NB4 (cell line): ENCODE data around the gene CWC22.

Experiments
- DNase-seq: peaks from one replicate; pipeline ENCODE4 v3.0.0; 2010; ENCODE audit warnings: low read depth
- H3K4me3 ChIP-seq: one replicate; pipeline ENCODE4 v1.5.1; 2011; ENCODE audit warnings: mild to moderate bottlenecking, low read depth, low read length, moderate library complexity
- CTCF ChIP-seq: IDR thresholded peaks from one replicate; pipeline ENCODE4 v1.5.1; 2012; ENCODE audit warnings: low read depth, low read length
- MAX ChIP-seq: IDR thresholded peaks from 2 replicates; pipeline ENCODE4 v1.6.1; 2011; ENCODE audit warnings: low read depth, low read length
- MYC ChIP-seq: IDR thresholded peaks from 2 replicates; pipeline ENCODE4 v1.6.1; 2011; ENCODE audit warnings: low read depth, low read length
- POLR2A ChIP-seq: IDR thresholded peaks from 2 replicates; pipeline ENCODE4 v1.6.1; 2011; ENCODE audit warnings: mild to moderate bottlenecking; ENCODE audit not compliant: insufficient read length; ENCODE audit errors: extremely low read depth

The CWC22 gene

GRCh38 chr2:180021850-180022249 is 14.8 kb upstream of the CWC22 start:
- H3K4me3 ChIP-seq = no peak overlapping the region
- DNase-seq = peak; percentile 15
- TF ChIP-seq CTCF (no peak), POLR2A (no peak), MYC (no peak), MAX (no peak)

- TF ChIP-seq POLR2A (no peak), MAX (no peak), CTCF (no peak), MYC (no peak)
- no peak overlapping the region for H3K4me3 ChIP-seq
- DNase-seq = no peak
These were observed 10.7 kb upstream of the CWC22 start for GRCh38 chr2:180017784-180018183.

GRCh38 chr2:180016937-180017336 is 9.8 kb upstream of the CWC22 start:
- TF ChIP-seq MYC = no peak
- no peak for TF ChIP-seq POLR2A
- TF ChIP-seq MAX = no peak
- no peak for TF ChIP-seq CTCF
- H3K4me3 ChIP-seq = no peak overlapping the region
- no peak for DNase-seq

GRCh38 chr2:180015951-180016709 is 9.0 kb upstream of the CWC22 start:
- TF ChIP-seq CTCF = no peak
- no peak for TF ChIP-seq MAX
- TF ChIP-seq MYC = no peak
- no peak for TF ChIP-seq POLR2A
- no peak overlapping the region for H3K4me3 ChIP-seq
- no peak for DNase-seq

- no peak for DNase-seq
- no peak for TF ChIP-seq CTCF
- TF ChIP-seq MAX = no peak
- TF ChIP-seq POLR2A = no peak
- no peak for TF ChIP-seq MYC
- no peak overlapping the region for H3K4me3 ChIP-seq
These were observed 5.4 kb upstream of the CWC22 start for GRCh38 chr2:180012523-180012922.
